CD1c-positive myeloid dendritic cell (primary cell): ENCODE measurements around the gene NBEAL2.
"Not testable (repeated sequence)": the region's sequence is repeated elsewhere in the genome, so short reads cannot be mapped to it uniquely, and the experiment has no call there.

Source experiments
- DNase-seq: peaks from one replicate; pipeline ENCODE4 v3.0.0-alpha.2; 2016; ENCODE audit errors: extremely low spot score

The NBEAL2 gene

GRCh38 chr3:46962427-46962826, 17.0 kb upstream of the NBEAL2 start:
- no peak for DNase-seq

- DNase-seq: no peak
Measured at GRCh38 chr3:46962990-46963389, 16.5 kb upstream of the NBEAL2 start.

GRCh38 chr3:46964038-46964590, 15.4 kb upstream of the NBEAL2 start:
- not testable (repeated sequence) for DNase-seq

DNA sequence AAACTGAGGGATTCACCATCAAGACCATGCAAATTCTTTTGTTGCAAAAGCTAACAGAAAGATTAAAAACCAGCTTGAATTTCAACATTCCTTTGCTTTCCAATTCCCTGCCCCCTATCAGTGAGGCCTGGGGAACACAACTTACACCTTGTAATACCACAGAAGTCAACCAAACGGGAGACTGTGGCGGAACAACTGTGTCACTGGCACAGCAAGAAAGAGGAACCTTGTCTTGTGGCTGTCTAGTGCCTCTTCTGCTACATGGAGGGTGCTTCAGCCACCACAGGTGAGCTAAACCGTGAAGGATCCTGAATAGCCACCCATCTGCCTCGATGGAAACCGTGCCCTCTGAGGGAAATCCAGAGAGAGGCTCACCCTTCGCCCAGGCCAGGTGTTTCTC, 14.3 kb upstream of the NBEAL2 start:
- DNase-seq: peak; percentile 75

DNA sequence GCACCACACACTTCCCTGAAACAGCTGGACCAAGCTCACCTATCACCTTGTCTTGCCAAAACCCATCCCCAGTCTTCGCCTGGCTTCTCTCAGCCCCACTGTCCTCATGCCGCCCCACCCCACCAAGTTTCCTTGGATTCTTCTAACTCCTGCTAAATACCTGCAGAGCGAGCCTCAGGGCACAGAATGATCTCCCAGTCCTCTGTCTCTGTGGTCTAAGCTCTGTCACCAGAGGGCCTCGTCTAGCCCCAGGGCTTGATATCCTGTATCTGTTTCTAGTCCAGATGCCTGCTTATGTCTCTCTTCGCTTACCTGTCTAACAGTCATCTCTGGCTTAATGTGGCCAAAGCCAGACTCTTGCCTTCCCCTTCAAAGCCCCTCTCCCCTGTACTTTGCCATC, 12.7 kb upstream of the NBEAL2 start:
- DNase-seq: no peak

DNA sequence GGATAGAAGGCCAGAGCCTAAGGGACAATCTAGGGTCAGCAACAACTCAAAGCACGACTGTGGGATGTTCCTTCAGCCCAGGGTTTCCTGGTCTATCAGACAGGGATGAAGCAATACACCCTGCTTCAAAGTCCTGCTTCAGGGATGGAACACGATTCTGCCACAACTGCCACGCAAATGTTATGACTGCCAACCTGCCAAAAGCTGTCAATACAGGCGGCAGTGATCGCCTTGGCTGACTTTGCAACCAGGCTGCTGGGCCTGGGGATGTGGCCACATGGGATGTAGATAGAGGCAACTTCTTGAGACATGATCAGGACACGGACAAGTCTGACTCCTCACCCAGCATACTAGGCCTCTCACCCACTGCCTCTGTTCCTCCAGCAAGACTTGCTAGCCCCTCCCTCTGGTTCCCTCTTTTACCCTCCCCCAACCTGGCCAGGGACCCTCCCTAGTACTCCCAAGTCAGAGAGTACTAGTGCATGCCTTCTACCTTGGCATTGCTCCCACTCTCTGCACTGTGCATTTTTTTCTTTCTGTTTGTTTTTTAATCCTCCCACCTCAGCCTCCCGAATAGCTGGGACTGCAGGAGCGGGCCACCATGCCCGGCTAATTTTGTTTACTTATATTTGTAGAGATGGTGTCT, 10.6 kb upstream of the NBEAL2 start:
- no peak for DNase-seq

DNA sequence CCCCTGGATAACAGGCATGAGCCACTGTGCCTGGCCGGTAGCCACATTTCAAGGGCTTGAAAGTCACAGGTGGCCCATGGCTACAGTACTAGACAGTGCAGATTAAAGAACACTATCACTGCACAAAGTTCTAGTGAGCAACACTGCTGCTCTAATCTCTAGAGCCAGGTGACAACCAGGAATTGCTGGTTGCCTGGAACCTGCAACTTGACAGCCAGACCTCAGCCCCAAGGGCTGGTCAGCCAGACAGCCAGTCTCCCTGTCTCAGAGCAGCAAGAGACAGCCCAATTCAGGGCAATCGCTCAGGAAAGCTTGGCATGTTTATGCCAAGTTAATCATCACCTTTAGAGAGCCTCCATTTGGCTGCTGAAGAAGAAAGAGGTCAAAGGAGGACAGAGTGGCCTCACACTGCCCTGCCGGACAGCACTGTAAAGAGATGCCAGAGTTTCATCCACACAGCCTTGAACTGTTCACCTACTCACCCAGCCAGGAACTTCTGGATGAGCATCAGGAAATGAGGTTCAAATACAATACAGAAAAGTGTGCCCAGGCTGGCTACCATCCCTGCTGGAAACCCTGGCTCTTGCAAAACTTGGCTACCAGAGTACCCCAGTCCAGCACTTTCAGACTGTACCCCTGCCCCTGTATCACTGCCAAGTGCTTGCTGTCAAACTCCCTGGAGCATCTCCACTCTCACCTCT, 8.9 kb upstream of the NBEAL2 start:
- DNase-seq: no peak

- no peak for DNase-seq
Measured at GRCh38 chr3:46971151-46971550, 8.3 kb upstream of the NBEAL2 start.

- no peak for DNase-seq
Measured at GRCh38 chr3:46971742-46972141, 7.7 kb upstream of the NBEAL2 start.

- no peak for DNase-seq
Measured at GRCh38 chr3:46972396-46972795, 7.1 kb upstream of the NBEAL2 start.

DNA sequence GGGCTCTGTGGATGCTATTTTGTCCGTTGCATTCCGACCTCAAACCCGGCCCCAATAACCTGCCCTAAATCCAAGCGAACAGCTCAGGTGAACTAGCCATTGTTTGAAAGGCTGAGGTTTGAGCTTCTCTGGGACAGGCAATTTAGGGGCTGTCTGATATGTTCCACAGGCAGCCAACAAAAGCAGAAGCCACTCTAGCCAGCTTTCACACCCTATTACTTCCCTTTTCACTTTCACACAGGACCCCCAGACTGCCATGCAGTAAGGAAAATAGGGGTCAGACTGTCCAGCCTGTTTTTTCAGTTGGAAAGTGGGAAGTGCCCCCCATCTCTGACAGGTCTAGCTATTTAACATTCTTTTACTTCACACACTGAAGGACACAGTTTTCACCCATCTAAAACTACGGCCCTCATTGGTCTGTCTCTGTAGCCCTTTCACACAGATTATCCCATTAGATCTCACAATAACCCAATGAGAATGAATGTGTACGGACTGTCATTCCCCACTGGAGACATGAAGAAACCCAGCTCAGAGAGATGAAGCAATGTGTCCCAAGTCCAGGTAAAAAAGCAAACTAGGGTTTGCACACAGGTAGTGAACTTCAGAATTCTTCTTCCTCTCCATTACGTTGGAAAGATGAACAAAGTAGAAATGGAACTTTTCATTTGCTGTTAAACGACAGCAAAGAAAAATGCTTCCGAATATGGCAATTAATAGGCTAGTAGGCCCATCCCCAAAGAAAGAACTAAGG, 4.9 kb upstream of the NBEAL2 start:
- peak; percentile 61 for DNase-seq

DNA sequence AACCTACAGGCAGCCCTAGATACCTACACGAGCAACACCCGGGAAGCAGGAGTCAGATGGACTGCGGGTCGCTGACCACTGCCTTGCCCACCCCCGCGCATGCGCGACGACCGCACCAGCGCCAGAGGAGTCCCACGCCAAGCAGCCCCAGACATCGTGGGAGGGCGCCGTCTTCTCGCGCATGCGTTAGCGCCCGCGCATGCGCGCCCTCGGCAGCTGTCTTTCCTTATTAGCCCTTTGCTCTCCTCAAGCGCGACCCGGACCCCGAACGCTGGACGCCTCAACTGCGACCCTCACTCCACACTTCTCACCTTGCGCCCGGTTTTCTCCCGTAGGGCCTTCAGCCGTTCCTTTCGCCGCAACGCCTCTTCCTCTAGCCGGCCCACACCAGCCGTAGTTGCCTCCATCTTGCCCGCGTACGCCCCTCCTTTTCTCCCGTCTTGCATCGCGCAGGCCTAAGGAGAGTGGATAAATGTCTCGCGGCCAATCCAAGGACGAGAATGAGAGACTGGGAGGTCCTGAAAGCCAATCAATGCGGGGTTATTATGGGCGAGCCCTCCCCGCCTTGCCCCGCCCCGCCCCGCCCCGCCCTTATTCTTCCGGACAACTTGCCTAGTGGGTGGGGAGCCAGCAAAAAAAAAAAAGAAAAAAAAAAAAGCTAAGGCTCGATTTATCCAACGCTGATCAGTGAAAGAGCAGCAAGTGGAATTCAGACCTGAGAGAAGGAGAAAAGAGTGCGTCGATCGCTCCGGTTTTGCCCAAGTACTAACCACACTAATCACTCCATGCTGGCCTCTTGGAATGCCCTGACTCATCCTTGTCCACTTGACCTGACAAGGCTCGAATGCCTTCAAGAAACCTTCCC, 2.9 kb upstream of the NBEAL2 start, which contains the start of gene CCDC12:
Gene CCDC12, minus strand, starts transcription at position 420 of the 865 bp plus-strand sequence. Its CDS starts 13 bp downstream, at position 407.
- peak; percentile 98 for DNase-seq

DNA sequence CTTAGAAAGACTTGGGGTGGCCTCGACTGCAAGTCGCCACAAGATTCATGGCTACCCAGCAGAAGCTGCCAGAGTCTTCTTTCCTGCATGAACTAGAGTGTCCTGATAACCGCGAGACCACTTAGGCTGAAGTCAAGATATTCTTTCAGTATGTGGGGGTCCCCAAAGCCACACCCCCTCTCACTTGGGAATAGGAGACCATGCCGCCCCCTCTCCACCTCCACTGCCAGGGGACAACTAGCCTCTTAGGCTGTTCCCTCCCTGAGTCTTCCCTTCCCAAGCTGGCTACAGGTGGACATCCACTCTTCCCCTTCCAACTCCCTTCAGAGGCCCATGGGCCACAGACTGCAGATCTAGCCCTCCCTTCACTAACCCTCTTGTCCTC, 1.7 kb upstream of the NBEAL2 start:
- no peak for DNase-seq

- no peak for DNase-seq
Measured at GRCh38 chr3:46978381-46978780, 1.1 kb upstream of the NBEAL2 start.

- no peak for DNase-seq
Measured at GRCh38 chr3:46979958-46980497, 562 bp downstream of the NBEAL2 start.

DNA sequence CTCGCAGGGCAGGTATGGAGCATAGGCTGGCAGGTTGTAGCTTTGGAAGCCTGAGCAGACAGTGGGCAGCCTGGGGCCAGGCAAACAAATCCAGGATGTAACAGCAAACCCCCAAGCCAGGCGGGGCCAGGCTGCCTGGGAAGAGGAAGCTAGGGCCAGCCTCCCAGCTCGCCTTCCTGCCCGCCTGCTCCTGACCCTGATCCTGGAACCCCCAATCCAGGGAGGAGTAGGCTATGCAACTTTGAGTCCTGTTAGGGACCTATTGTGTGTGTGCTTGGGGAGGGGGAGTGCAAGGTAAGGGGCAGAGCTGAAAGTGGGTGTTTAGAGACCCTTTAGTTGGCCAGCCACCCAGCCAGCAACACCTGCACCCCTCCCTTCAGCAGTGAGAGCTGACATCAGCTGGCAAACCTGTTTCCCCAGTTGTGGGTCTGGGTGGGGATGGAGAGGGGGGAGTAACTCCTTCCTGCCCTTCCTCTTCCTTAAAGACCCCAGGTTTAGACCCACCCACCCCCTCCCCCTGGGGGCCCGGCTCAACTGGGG, 2.5 kb downstream of the NBEAL2 start:
- peak; percentile 48 for DNase-seq

DNA sequence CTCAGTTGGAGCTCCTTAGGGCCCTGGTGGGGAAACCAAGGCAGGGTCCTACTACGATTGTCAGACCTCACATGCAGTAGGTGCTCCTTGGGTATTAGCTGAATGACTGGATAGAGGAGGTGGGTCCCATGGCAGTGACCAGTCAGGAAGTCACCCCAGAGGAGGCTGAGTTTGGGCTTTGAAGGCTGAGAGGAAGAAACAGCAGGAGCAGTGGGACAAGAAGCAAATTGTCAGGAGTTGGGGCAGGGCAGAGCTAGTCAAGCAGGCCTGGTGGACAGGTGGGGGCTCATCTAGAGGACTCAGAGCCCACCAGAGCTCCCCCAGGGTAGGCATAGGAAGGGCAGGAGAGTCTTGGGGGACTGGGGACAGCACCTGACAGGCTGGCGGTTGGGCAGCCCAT, 3.1 kb downstream of the NBEAL2 start:
- no peak for DNase-seq

DNA sequence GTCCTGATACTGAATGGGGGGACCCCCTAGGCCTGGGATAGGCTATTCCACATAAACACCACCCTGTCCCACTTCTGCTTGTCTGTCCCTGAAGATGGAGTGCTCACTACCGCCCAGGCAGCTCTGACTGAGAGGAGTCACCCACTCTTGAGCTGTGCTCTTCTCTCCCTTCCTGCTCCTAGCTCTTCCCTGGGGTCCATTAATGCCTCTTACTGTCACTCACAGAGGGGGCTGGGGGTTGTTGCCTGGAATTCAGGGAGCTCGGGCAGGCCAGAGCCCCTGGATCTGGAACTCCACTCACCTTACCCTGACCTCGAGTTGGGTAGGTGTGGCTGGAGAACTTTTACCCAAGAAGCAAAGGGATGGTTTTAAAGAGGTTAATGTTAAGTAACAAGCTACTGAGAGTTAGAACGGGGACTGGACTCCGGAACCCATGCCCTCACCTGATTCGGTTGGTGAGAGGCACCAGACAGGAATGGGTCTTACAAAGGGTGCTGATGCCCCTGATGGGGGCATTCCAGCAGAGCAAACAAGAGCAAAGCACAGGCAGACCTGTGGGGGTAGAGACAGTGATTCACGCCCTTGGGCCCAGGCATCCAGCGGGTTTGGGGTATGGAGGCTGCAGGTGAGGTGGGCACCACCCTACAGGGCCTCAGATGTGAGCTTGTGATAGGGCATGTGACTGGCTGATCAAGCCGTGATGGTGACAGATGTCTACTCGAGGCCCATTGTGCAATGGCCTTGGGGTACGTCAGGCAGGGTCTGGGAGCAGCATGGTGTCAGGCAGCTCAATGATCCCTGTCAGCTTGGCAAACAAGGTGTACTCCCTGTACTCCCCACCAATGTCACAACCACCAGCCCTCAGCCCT, 5.4 kb downstream of the NBEAL2 start:
- no peak for DNase-seq

- DNase-seq: no peak
Measured at GRCh38 chr3:46985588-46985987, 6.1 kb downstream of the NBEAL2 start.
